Putamen (tissue), 1 donor: ENCODE data around the gene JUNB.

Source experiments
- DNase-seq: peaks from one replicate; pipeline ENCODE4 v3.0.0-alpha.2; 2016; ENCODE audit warnings: low spot score

The JUNB gene

GRCh38 chr19:12842511-12842910 is 51.2 kb downstream of the JUNB start:
- no peak for DNase-seq
